Neuronal stem cell (in vitro differentiated cells): ENCODE data around the gene OR8A1.
A peak's percentile ranks its signal among the peaks of the same experiment; 100 is the strongest.

Source experiments
- DNase-seq: peaks from one replicate; pipeline ENCODE4 v3.0.0-alpha.2; 2013; ENCODE audit warnings: low spot score
- H2AFZ ChIP-seq: one replicate; pipeline ENCODE4 v1.6.1; 2013; ENCODE audit warnings: mild to moderate bottlenecking, low read length, inconsistent platforms
- H2AK5ac ChIP-seq: 2 replicates; pipeline ENCODE4 v1.6.1; 2013; ENCODE audit warnings: low read depth, mild to moderate bottlenecking, inconsistent platforms, low read length, moderate library complexity, mixed read lengths
- H2BK120ac ChIP-seq: 2 replicates; pipeline ENCODE4 v1.6.1; 2013; ENCODE audit warnings: low read depth, mild to moderate bottlenecking, inconsistent platforms, low read length, moderate library complexity, mixed read lengths
- H2BK12ac ChIP-seq: one replicate; pipeline ENCODE4 v1.6.1; 2013; ENCODE audit warnings: low read length, inconsistent platforms
- H2BK15ac ChIP-seq: 2 replicates; pipeline ENCODE4 v1.6.1; 2013; ENCODE audit warnings: mild to moderate bottlenecking, low read length, inconsistent platforms, mixed read lengths
- H2BK5ac ChIP-seq: one replicate; pipeline ENCODE4 v1.6.1; 2013; ENCODE audit warnings: inconsistent platforms, mild to moderate bottlenecking, low read length, moderate library complexity
- H3K14ac ChIP-seq: one replicate; pipeline ENCODE4 v1.6.1; 2013; ENCODE audit warnings: low read length, inconsistent platforms
- H3K18ac ChIP-seq: 2 replicates; pipeline ENCODE4 v1.6.1; 2013; ENCODE audit warnings: low read length, inconsistent platforms
- H3K23ac ChIP-seq: 2 replicates; pipeline ENCODE4 v1.6.1; 2013; ENCODE audit warnings: low read depth, mild to moderate bottlenecking, mixed read lengths, low read length, inconsistent platforms; ENCODE audit not compliant: poor library complexity
- H3K27ac ChIP-seq: replicated peaks from 3 replicates; pipeline ENCODE4 v1.5.1; 2013; ENCODE audit warnings: low read length, inconsistent platforms
- H3K27me3 ChIP-seq, 3 experiments: 2 replicates each; pipeline ENCODE4 v1.6.1; 2013; ENCODE audit warnings: low read length in 3 of 3, mild to moderate bottlenecking in 2 of 3, inconsistent platforms in 1 of 3, low read depth in 1 of 3, mixed read lengths in 1 of 3, moderate library complexity in 1 of 3; ENCODE audit not compliant: control insufficient read depth in 3 of 3, insufficient read depth in 3 of 3
- H3K36me3 ChIP-seq, 2 donors: replicated peaks in 1 of 2; 2 replicates each; pipeline ENCODE4 v1.6.1; 2013; ENCODE audit warnings: low read length in 2 of 2; ENCODE audit not compliant: control insufficient read depth in 2 of 2, insufficient read depth in 2 of 2
- H3K4ac ChIP-seq: 2 replicates; pipeline ENCODE4 v1.6.1; 2013; ENCODE audit warnings: inconsistent platforms, mild to moderate bottlenecking, low read length, moderate library complexity
- H3K4me1 ChIP-seq, 2 donors: 1 replicate in 1 of 2; 2 replicates in 1 of 2; pipeline ENCODE4 v1.6.1; 2013; ENCODE audit warnings: low read length in 2 of 2, low read depth in 1 of 2; ENCODE audit not compliant: control insufficient read depth in 2 of 2, insufficient read depth in 1 of 2
- H3K4me2 ChIP-seq: one replicate; pipeline ENCODE4 v1.6.1; 2013; ENCODE audit warnings: mild to moderate bottlenecking, low read length, inconsistent platforms; ENCODE audit not compliant: insufficient read depth, poor library complexity, severe bottlenecking
- H3K4me3 ChIP-seq, 2 donors: 2 replicates each; pipeline ENCODE4 v1.5.1; 2013; ENCODE audit warnings: low read length in 2 of 2, mild to moderate bottlenecking in 2 of 2, inconsistent platforms in 1 of 2, moderate library complexity in 1 of 2
- H3K79me1 ChIP-seq: one replicate; pipeline ENCODE4 v1.6.1; 2013; ENCODE audit warnings: low read depth, mild to moderate bottlenecking, inconsistent platforms, low read length, moderate library complexity
- H3K9ac ChIP-seq: one replicate; pipeline ENCODE4 v1.6.1; 2013; ENCODE audit warnings: mild to moderate bottlenecking, low read depth, low read length, inconsistent platforms; ENCODE audit not compliant: poor library complexity
- H3K9me3 ChIP-seq, 2 donors: replicated peaks in 1 of 2; 2 replicates each; pipeline versions ENCODE3 to v1.6.1; 2013; ENCODE audit warnings: low read length in 2 of 2, mild to moderate bottlenecking in 2 of 2, inconsistent platforms in 1 of 2, low read depth in 1 of 2, mixed read lengths in 1 of 2, moderate library complexity in 1 of 2; ENCODE audit not compliant: control insufficient read depth in 2 of 2, insufficient read depth in 1 of 2
- H4K8ac ChIP-seq: one replicate; pipeline ENCODE4 v1.6.1; 2013; ENCODE audit warnings: low read depth, mild to moderate bottlenecking, inconsistent platforms, low read length, moderate library complexity
- H4K91ac ChIP-seq: one replicate; pipeline ENCODE4 v1.6.1; 2013; ENCODE audit warnings: low read length, low read depth, mild to moderate bottlenecking, inconsistent platforms; ENCODE audit not compliant: poor library complexity
- WGBS, 2 donors: extraction: QIAGEN DNeasy Blood & Tissue Kit; methylation state at CpG; one replicate each; pipeline ENCODE4 v1.1.7; 2013; ENCODE audit warnings: missing lambda C conversion rate in 2 of 2, mixed read lengths in 1 of 2; ENCODE audit not compliant: insufficient read length in 2 of 2, insufficient replicate concordance in 1 of 2; ENCODE audit errors: extremely low coverage in 2 of 2; 5-methylcytosine and 5-hydroxymethylcytosine counted together

The OR8A1 gene

GRCh38 chr11:124535552-124536232 is 34.1 kb upstream of the OR8A1 start:
- no CpG with 5 or more reads among the region's 8 CpGs for WGBS, 2 donors
- peak overlapping the region; percentile 13 for H2AFZ ChIP-seq
- no peak overlapping the region for H3K23ac ChIP-seq
- H3K14ac ChIP-seq, result no peak overlapping the region
- no peak overlapping the region for H3K4ac ChIP-seq
- no peak overlapping the region for H4K91ac ChIP-seq
- no peaks in the 10 kb centered on the region for H3K27me3 ChIP-seq
- H2BK120ac ChIP-seq, result no peak overlapping the region
- H3K4me3 ChIP-seq, result no peak overlapping the region
- no peak overlapping the region for H3K27ac ChIP-seq
- H2AK5ac ChIP-seq, result no peak overlapping the region
- no peak overlapping the region for H3K18ac ChIP-seq
- no peak overlapping the region for H3K9ac ChIP-seq
- no peak overlapping the region for H2BK15ac ChIP-seq
- H3K9me3 ChIP-seq, result no peaks in the 10 kb centered on the region
- DNase-seq, result no peak
- H2BK5ac ChIP-seq, result no peak overlapping the region
- no peak overlapping the region for H2BK12ac ChIP-seq
- no peaks in the 10 kb centered on the region for H3K79me1 ChIP-seq
- no peak overlapping the region for H4K8ac ChIP-seq
- no peaks in the 10 kb centered on the region for H3K4me1 ChIP-seq
- H3K36me3 ChIP-seq, result no peaks in the 10 kb centered on the region
- no peak overlapping the region for H3K4me2 ChIP-seq

GRCh38 chr11:124536520-124536919 is 33.3 kb upstream of the OR8A1 start:
- Histone ChIP-seq H3K79me1 (no peaks in the 10 kb centered on the region), H3K27me3 (no peaks in the 10 kb centered on the region), H3K23ac (no peak overlapping the region), H4K8ac (no peak overlapping the region), H4K91ac (no peak overlapping the region), H3K36me3 (no peaks in the 10 kb centered on the region), H3K4me3 (no peak overlapping the region), H3K4me2 (no peak overlapping the region), H2BK5ac (no peak overlapping the region), H3K4me1 (no peaks in the 10 kb centered on the region), H3K14ac (no peak overlapping the region), H2BK120ac (no peak overlapping the region), H2AK5ac (no peak overlapping the region), H2AFZ (no peak overlapping the region), H3K27ac (no peak overlapping the region), H3K9ac (no peak overlapping the region), H3K9me3 (no peaks in the 10 kb centered on the region), H3K18ac (no peak overlapping the region), H2BK12ac (no peak overlapping the region), H3K4ac (no peak overlapping the region), H2BK15ac (no peak overlapping the region)
- no peak for DNase-seq
- WGBS, 2 donors, result no CpG with 5 or more reads among the region's 6 CpGs

GRCh38 chr11:124538019-124538418 is 31.8 kb upstream of the OR8A1 start:
- Histone ChIP-seq H3K27me3 (no peaks in the 10 kb centered on the region), H3K79me1 (no peaks in the 10 kb centered on the region), H4K8ac (no peak overlapping the region), H2AK5ac (no peak overlapping the region), H3K4ac (no peak overlapping the region), H3K18ac (no peak overlapping the region), H3K9ac (no peak overlapping the region), H2BK15ac (no peak overlapping the region), H3K4me2 (no peak overlapping the region), H4K91ac (no peak overlapping the region), H3K36me3 (no peaks in the 10 kb centered on the region), H2BK120ac (no peak overlapping the region), H3K4me1 (no peaks in the 10 kb centered on the region), H2BK12ac (no peak overlapping the region), H2AFZ (no peak overlapping the region), H3K9me3 (no peaks in the 10 kb centered on the region), H2BK5ac (no peak overlapping the region), H3K14ac (no peak overlapping the region), H3K27ac (no peak overlapping the region), H3K4me3 (no peak overlapping the region), H3K23ac (no peak overlapping the region)
- no peak for DNase-seq
- no CpG with 5 or more reads among the region's 1 CpG for WGBS, 2 donors

GRCh38 chr11:124541204-124541603 is 28.6 kb upstream of the OR8A1 start:
- Histone ChIP-seq H3K9me3 (no peaks in the 10 kb centered on the region), H2AK5ac (no peak overlapping the region), H2BK120ac (no peak overlapping the region), H3K4me2 (no peak overlapping the region), H2BK5ac (no peak overlapping the region), H3K23ac (no peak overlapping the region), H4K91ac (no peak overlapping the region), H2BK15ac (no peak overlapping the region), H3K27me3 (no peaks in the 10 kb centered on the region), H2BK12ac (no peak overlapping the region), H3K18ac (no peak overlapping the region), H3K14ac (no peak overlapping the region), H3K4me3 (no peak overlapping the region), H3K27ac (no peak overlapping the region), H3K4me1 (no peaks in the 10 kb centered on the region), H3K36me3 (peaks cover 0 to 2% of the 10 kb centered on the region in 2 donors), H3K4ac (no peak overlapping the region), H3K9ac (no peak overlapping the region), H4K8ac (no peak overlapping the region), H2AFZ (no peak overlapping the region), H3K79me1 (no peaks in the 10 kb centered on the region)
- WGBS, 2 donors, result no CpG with 5 or more reads among the region's 6 CpGs
- no peak for DNase-seq
